PC-3 (cell line): ENCODE measurements around the gene TRABD2B.

Experiments used
- CTCF ChIP-seq: fragments of 300-600 bp; sonication (generic); conservative IDR thresholded peaks from 2 replicates; pipeline ENCODE4 v1.5.1; 2017; ENCODE audit warnings: antibody characterized with exemption, low read depth, mild to moderate bottlenecking, low read length
- EZH2 ChIP-seq: fragments of 300-600 bp; sonication (generic); IDR thresholded peaks from one replicate; pipeline ENCODE4 v1.6.1; 2017; ENCODE audit warnings: antibody characterized with exemption, mild to moderate bottlenecking, low read length; ENCODE audit not compliant: unreplicated experiment

DNA sequence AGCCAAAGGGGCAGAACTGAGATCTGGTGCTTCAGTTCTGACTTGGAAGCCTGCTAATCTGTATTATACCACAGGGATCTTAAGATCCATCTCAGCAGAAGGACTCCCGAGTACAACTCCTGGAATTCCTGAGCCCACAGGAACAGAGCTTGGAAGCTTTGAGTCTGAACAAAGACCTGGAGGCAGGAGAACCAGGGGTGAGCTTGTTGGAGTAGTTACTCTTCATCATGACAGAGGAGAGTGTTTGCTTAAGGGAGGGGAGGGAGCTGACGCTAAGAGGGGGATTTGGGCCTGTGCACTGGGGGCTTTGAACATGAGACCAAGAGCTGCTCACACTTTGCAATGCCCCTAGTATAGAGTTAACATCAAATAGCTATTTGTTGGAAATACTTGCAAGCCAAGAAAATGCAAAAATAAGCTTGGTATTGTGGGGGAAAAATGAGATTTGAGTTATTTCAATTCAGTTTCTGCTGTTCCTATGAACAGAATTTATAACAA is 41.1 kb upstream of the TRABD2B start:
- no peak for TF ChIP-seq CTCF
- no peak for TF ChIP-seq EZH2
